SJCRH30 (cell line): ENCODE measurements around the gene COL4A2. TPM values are rescaled to one million over a fixed set of nuclear protein-coding genes. Genes with fewer than 3 reads are reported as not detected.

Experiments
- DNase-seq, 2 experiments: peaks; one replicate each; pipeline ENCODE4 v3.0.0-alpha.2; 2015 to 2020
- H3K27ac ChIP-seq: fragments of 250-450 bp; sonication (Bioruptor Pico); 2 replicates; pipeline ENCODE4 v1.5.1; 2020; ENCODE audit warnings: mild to moderate bottlenecking, moderate library complexity
- H3K27me3 ChIP-seq: fragments of 250-450 bp; sonication (Bioruptor Pico); 2 replicates; pipeline ENCODE4 v1.5.1; 2020; ENCODE audit warnings: mild to moderate bottlenecking, moderate library complexity
- H3K36me3 ChIP-seq: fragments of 250-450 bp; sonication (Bioruptor Pico); 2 replicates; pipeline ENCODE4 v1.5.1; 2020; ENCODE audit warnings: mild to moderate bottlenecking, moderate library complexity
- H3K4me1 ChIP-seq: fragments of 250-450 bp; sonication (Bioruptor Pico); 2 replicates; pipeline ENCODE4 v1.5.1; 2020; ENCODE audit warnings: mild to moderate bottlenecking, moderate library complexity
- H3K4me3 ChIP-seq: fragments of 250-450 bp; sonication (Bioruptor Pico); 2 replicates; pipeline ENCODE4 v1.5.1; 2020; ENCODE audit warnings: mild to moderate bottlenecking, moderate library complexity
- H3K9me3 ChIP-seq: fragments of 250-450 bp; sonication (Bioruptor Pico); replicated peaks from 2 replicates; pipeline ENCODE4 v1.5.1; 2020; ENCODE audit warnings: mild to moderate bottlenecking, moderate library complexity
- total RNA-seq: library from RNA; depleted of rRNA; stranded (reverse); fragments of >200 nt; shearing (Covaris generic); gene quantifications from 2 replicates; pipeline ENCODE4 v1.2.3, GENCODE V29; 2014

COL4A2 gene
- total RNA-seq, 1 experiment from 2014 or later = 251 TPM

GRCh38 chr13:110279684-110280083 lies 27.4 kb upstream of the COL4A2 start:
- DNase-seq = no peak
- Histone ChIP-seq H3K4me3 (no peak overlapping the region), H3K36me3 (peaks cover 12% of the 10 kb centered on the region), H3K9me3 (0 out of 2 replicates have a peak, but pooled peaks cover 2% of the 10 kb centered on the region), H3K4me1 (0 out of 2 replicates have a peak, but pooled peaks cover 4% of the 10 kb centered on the region), H3K27ac (no peak overlapping the region), H3K27me3 (no peaks in the 10 kb centered on the region)

DNA sequence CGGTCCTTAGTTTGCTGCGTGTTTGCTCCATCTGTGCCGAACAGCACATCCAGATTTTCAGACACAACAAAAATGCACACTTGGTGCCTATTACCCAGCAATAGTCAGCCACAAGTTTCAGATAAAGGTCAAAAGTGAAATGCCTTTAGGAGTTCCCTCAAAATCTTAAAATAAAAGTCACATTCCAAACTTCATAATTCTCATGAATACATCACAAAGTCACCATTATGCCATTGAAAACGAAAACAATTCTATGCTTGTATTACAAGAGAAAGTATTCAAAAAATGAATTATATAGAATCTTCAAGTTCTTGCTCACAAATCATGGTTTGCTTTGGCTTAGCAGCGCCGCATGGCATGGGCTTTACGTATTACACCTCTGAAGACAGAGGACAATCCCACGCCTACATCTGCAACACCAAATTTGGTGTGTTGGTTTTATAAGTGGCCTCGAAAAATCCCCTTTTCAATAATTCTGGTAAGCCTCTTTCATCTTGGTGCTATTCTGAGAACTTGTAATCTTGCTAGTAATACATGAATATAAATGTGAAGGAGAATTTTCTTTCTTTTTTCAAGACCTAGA lies 26.8 kb upstream of the COL4A2 start:
- Histone ChIP-seq H3K4me3 (no peak overlapping the region), H3K27ac (no peak overlapping the region), H3K36me3 (peaks cover 15% of the 10 kb centered on the region), H3K9me3 (0 out of 2 replicates have a peak, but pooled peaks cover 2% of the 10 kb centered on the region), H3K27me3 (no peaks in the 10 kb centered on the region), H3K4me1 (0 out of 2 replicates have a peak, but pooled peaks cover 4% of the 10 kb centered on the region)
- DNase-seq = no peak

GRCh38 chr13:110280985-110281688 lies 25.9 kb upstream of the COL4A2 start:
- H3K27me3 ChIP-seq = no peaks in the 10 kb centered on the region
- H3K36me3 ChIP-seq = peaks cover 18% of the 10 kb centered on the region
- 0 out of 2 replicates have a peak, but pooled peaks cover 4% of the 10 kb centered on the region for H3K4me1 ChIP-seq
- H3K9me3 ChIP-seq = 0 out of 2 replicates have a peak, but pooled peaks cover 2% of the 10 kb centered on the region
- H3K27ac ChIP-seq = no peak overlapping the region
- H3K4me3 ChIP-seq = no peak overlapping the region
- DNase-seq = no peak

DNA sequence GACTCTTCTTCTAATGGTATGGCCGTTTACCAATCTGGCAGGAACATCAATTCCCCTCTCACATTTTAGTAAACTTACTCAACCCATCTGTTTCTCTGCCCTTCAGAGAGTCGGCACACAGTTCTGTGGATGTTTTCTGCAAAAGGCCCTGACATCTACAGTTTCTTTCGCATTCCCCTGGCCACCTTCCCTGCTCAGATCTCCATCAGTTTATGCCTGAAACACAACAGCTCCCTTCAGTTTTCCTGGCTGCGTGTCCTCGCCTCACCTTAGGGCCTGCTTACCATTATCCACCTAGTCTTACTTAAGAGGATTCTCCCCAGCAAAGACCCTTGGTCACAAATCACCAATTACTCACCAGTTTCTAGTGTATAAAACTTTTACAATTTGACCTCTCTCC lies 25.3 kb upstream of the COL4A2 start:
- DNase-seq = no peak
- H3K9me3 ChIP-seq = 0 out of 2 replicates have a peak, but pooled peaks cover 2% of the 10 kb centered on the region
- H3K4me1 ChIP-seq = 0 out of 2 replicates have a peak, but pooled peaks cover 4% of the 10 kb centered on the region
- no peak overlapping the region for H3K27ac ChIP-seq
- peaks cover 18% of the 10 kb centered on the region for H3K36me3 ChIP-seq
- H3K4me3 ChIP-seq = no peak overlapping the region
- no peaks in the 10 kb centered on the region for H3K27me3 ChIP-seq

DNA sequence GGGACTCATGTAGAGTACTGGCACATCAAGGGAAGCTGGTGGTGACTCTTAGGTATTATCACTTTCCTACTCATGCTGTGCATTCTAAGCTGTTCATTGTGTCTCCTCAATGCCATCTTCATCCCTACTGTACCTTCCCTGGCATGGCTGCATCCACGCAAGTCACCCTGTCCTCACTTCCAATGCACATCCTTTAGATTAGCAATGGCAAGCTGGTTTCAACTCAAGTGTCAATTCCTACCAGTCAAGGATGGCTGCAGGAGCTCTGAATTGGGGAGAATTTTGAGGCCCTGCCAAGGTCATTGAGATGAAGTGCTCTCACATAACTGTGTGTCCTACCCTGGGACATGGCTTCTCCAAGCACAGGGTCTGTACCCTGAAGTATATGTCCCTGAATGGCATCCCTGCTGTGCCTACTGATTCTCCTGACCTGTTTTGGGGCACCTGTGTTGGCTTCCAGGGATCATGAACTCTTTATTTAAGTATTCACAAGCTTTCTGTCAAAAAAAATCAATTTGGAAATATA lies 24.7 kb upstream of the COL4A2 start:
- no peak for DNase-seq
- Histone ChIP-seq H3K4me3 (no peak overlapping the region), H3K27ac (no peak overlapping the region), H3K4me1 (0 out of 2 replicates have a peak, but pooled peaks cover 4% of the 10 kb centered on the region), H3K36me3 (peaks cover 18% of the 10 kb centered on the region), H3K9me3 (0 out of 2 replicates have a peak, but pooled peaks cover 2% of the 10 kb centered on the region), H3K27me3 (no peaks in the 10 kb centered on the region)

- Histone ChIP-seq H3K4me3 (no peak overlapping the region), H3K27ac (no peak overlapping the region), H3K36me3 (peaks cover 18% of the 10 kb centered on the region), H3K9me3 (no peaks in the 10 kb centered on the region), H3K4me1 (0 out of 2 replicates have a peak, but pooled peaks cover 4% of the 10 kb centered on the region), H3K27me3 (no peaks in the 10 kb centered on the region)
- no peak for DNase-seq
Observed at GRCh38 chr13:110283736-110284517, 23.2 kb upstream of the COL4A2 start.

- no peaks in the 10 kb centered on the region for H3K27me3 ChIP-seq
- peaks cover 24% of the 10 kb centered on the region for H3K36me3 ChIP-seq
- H3K4me1 ChIP-seq = 0 out of 2 replicates have a peak, but pooled peaks cover 4% of the 10 kb centered on the region
- no peak for DNase-seq
- H3K27ac ChIP-seq = no peak overlapping the region
- H3K4me3 ChIP-seq = no peak overlapping the region
- no peaks in the 10 kb centered on the region for H3K9me3 ChIP-seq
Observed at GRCh38 chr13:110284779-110285484, 22.2 kb upstream of the COL4A2 start.

GRCh38 chr13:110285991-110286832 lies 20.9 kb upstream of the COL4A2 start:
- no peak overlapping the region for H3K27ac ChIP-seq
- peaks cover 24% of the 10 kb centered on the region for H3K36me3 ChIP-seq

DNA sequence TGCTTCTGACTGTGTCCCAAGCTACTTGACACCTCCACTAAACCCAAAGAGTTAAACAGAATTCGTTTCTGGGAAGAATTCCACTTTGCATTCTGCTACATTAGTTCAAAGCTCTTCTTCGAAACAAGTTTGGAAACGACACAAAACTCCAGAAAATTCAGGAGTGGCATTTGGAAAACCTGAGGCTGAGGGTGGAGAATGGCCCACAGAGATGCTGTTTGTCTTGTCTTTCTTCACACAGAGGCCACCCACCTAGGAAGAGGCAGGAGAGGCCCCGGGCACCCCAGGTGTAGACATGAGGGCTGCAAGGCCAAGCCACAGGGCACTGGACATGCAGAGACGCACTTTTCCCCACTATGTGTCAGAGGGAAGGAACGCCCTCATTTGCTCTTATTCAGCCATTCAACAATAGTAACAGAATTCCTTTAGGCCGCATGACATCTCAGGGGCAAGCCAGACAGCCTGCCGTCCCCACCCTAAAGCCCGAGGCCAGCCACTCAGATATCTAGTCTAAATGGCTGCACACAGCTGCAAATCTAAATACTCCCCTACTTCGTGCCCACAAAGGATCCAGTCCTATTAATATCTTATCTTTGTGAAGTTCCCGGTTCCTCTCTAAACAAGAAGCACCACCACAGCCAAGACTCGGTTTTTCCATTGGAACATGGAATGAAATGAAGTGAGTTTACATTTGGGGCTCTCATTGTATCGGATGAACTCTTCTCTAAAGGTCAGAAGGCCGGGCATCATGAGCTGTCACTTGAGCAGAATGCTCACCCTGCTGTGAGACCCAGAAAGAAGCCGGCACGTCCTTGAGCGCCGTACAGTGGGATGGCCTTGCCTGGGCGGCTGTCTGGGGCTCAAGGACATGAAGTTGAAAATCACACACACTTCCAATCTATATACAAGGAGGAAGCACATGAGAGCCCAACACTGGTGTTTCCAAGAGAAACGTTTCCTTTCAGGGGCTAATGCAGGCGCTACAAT lies 20.0 kb upstream of the COL4A2 start:
- 0 out of 2 replicates have a peak, but pooled peaks cover 4% of the 10 kb centered on the region for H3K4me1 ChIP-seq
- no peak overlapping the region for H3K4me3 ChIP-seq
- H3K27ac ChIP-seq = no peak overlapping the region
- no peak for DNase-seq
- no peaks in the 10 kb centered on the region for H3K9me3 ChIP-seq
- H3K36me3 ChIP-seq = peaks cover 20% of the 10 kb centered on the region
- no peaks in the 10 kb centered on the region for H3K27me3 ChIP-seq

More at GRCh38 chr13:110285991-110286832, 20.9 kb upstream of the COL4A2 start:
- no peak for DNase-seq
- no peak overlapping the region for H3K4me3 ChIP-seq
- H3K4me1 ChIP-seq = 0 out of 2 replicates have a peak, but pooled peaks cover 4% of the 10 kb centered on the region
- no peaks in the 10 kb centered on the region for H3K27me3 ChIP-seq
- no peaks in the 10 kb centered on the region for H3K9me3 ChIP-seq

- Histone ChIP-seq H3K4me3 (no peak overlapping the region), H3K36me3 (peaks cover 13% of the 10 kb centered on the region; the same call in 1 of the 2 replicates), H3K27me3 (no peaks in the 10 kb centered on the region), H3K9me3 (no peaks in the 10 kb centered on the region), H3K4me1 (0 out of 2 replicates have a peak, but pooled peaks cover 4% of the 10 kb centered on the region), H3K27ac (no peak overlapping the region)
- DNase-seq = no peak
Observed at GRCh38 chr13:110289174-110289573, 17.9 kb upstream of the COL4A2 start.

DNA sequence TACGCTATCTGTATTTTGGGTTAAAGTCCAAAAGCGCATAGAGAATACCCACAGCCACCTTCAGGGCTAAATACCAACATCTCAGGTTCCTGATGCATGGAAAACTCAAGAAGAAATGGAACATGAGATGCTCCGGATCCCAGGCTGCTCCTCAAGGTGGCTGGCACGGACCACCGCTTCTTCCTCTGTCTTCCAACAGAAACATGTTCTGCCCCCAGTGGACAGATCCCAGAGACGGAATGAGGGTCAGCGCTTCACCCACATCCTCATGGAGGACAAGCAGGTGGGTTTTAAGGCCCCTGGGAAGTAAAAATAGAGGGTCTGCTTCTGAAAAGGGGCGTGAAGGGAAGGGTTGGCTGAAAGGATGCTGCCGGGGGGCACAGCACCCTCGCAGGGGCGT lies 17.4 kb upstream of the COL4A2 start:
- H3K4me3 ChIP-seq = no peak overlapping the region
- H3K4me1 ChIP-seq = no peaks in the 10 kb centered on the region
- no peak for DNase-seq
- H3K27ac ChIP-seq = no peak overlapping the region
- no peaks in the 10 kb centered on the region for H3K27me3 ChIP-seq
- H3K36me3 ChIP-seq = peaks cover 11% of the 10 kb centered on the region; the same call in 1 of the 2 replicates
- no peaks in the 10 kb centered on the region for H3K9me3 ChIP-seq

DNA sequence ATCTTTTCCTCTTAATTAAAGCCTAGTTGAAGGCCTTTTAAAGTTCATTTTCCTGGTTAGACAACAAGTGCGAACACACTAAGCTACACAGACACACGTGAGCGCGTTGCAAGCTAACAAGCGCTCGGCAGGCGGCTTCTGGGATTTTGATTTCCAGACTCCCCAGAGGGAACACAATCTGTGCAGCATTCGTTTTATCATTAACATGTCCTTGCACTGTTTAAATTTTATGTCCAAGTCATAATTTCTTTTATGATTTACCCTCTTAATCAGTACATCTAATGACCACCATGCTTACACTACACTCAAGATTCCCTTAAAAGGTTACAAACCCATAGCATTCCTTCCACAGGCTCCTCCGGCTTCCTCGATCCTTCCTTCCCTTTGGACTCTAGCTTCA lies 16.9 kb upstream of the COL4A2 start:
- Histone ChIP-seq H3K4me3 (no peak overlapping the region), H3K4me1 (no peaks in the 10 kb centered on the region), H3K9me3 (no peaks in the 10 kb centered on the region), H3K36me3 (peaks cover 10% of the 10 kb centered on the region; the same call in 1 of the 2 replicates), H3K27me3 (no peaks in the 10 kb centered on the region), H3K27ac (no peak overlapping the region)
- DNase-seq = no peak
